ENCODE results near the gene RHEX.
"Not testable (repeated sequence)": the region's sequence is repeated elsewhere in the genome, so short reads cannot be mapped to it uniquely, and the experiment has no call there.

The RHEX gene

GRCh38 chr1:206064001-206064400 lies 11.0 kb downstream of the RHEX start:
- DNase-seq; POLR2A ChIA-PET; H3K9me3 ChIP-seq (ENCODE audit: control extremely low read depth in 1 of 5, control insufficient read depth in 4 of 5, insufficient read depth in 2 of 5, low read depth in 1 of 5, low read length in 4 of 5); H3K4me3 ChIP-seq (ENCODE audit: control insufficient read depth in 1 of 7, extremely low read depth in 1 of 7, insufficient read depth in 4 of 7, low read depth in 2 of 7, low read length in 6 of 7); CTCF ChIA-PET; H3K27ac ChIP-seq (ENCODE audit: insufficient read depth in 1 of 2, low read depth in 1 of 2, low read length in 2 of 2, poor library complexity in 1 of 2, severe bottlenecking in 2 of 2); H3K27me3 ChIP-seq (replicated peaks in 2 of 5; ENCODE audit: control insufficient read depth in 4 of 5, insufficient read depth in 5 of 5, low read length in 4 of 5): not testable (repeated sequence)
- WGBS (ENCODE audit: insufficient coverage): 94% methylated on average over 12 of the region's 35 CpGs
- Histone ChIP-seq H3K36me3 (ENCODE audit: control insufficient read depth in 4 of 4, insufficient read depth in 4 of 4, low read length in 3 of 4) (peaks cover 0 to 20% (median 12%) of the 10 kb centered on the region in 4 experiments), H3K4me1 (ENCODE audit: control extremely low read depth in 1 of 4, control insufficient read depth in 4 of 4, insufficient read depth in 4 of 4, low read length in 3 of 4) (peaks cover 4 to 52% (median 35%) of the 10 kb centered on the region in 4 experiments)

GRCh38 chr1:206064501-206064900 lies 11.5 kb downstream of the RHEX start:
- H3K4me1 ChIP-seq (ENCODE audit: control extremely low read depth in 1 of 4, control insufficient read depth in 4 of 4, insufficient read depth in 4 of 4, low read length in 3 of 4): peaks cover 4 to 49% (median 31%) of the 10 kb centered on the region in 4 experiments
- POLR2A ChIA-PET; H3K27ac ChIP-seq (ENCODE audit: insufficient read depth in 1 of 2, low read depth in 1 of 2, low read length in 2 of 2, poor library complexity in 1 of 2, severe bottlenecking in 2 of 2); H3K27me3 ChIP-seq (replicated peaks in 2 of 5; ENCODE audit: control insufficient read depth in 4 of 5, insufficient read depth in 5 of 5, low read length in 4 of 5); H3K4me3 ChIP-seq (ENCODE audit: control insufficient read depth in 1 of 7, extremely low read depth in 1 of 7, insufficient read depth in 4 of 7, low read depth in 2 of 7, low read length in 6 of 7); H3K9me3 ChIP-seq (ENCODE audit: control extremely low read depth in 1 of 5, control insufficient read depth in 4 of 5, insufficient read depth in 2 of 5, low read depth in 1 of 5, low read length in 4 of 5); DNase-seq; CTCF ChIA-PET: not testable (repeated sequence)
- 90% methylated on average over 12 of the region's 25 CpGs for WGBS (ENCODE audit: insufficient coverage)
- peaks cover 0 to 20% (median 12%) of the 10 kb centered on the region in 4 experiments for H3K36me3 ChIP-seq (ENCODE audit: control insufficient read depth in 4 of 4, insufficient read depth in 4 of 4, low read length in 3 of 4)

- H3K9me3 ChIP-seq (ENCODE audit: control extremely low read depth in 1 of 5, control insufficient read depth in 4 of 5, insufficient read depth in 2 of 5, low read depth in 1 of 5, low read length in 4 of 5): peaks cover 0 to 3% (median 0%) of the 10 kb centered on the region in 5 experiments
- DNase-seq: peak in 2 of 3 donors; percentile 41 to 60
- ChIA-PET POLR2A (no interaction called here), CTCF (interaction anchor here (1.4 kb wide), 1 partner anchor 10 kb away, joined by 3 read pairs; no protein-coding TSS in a partner anchor)
- peaks cover 0 to 15% (median 9%) of the 10 kb centered on the region in 4 experiments for H3K36me3 ChIP-seq (ENCODE audit: control insufficient read depth in 4 of 4, insufficient read depth in 4 of 4, low read length in 3 of 4)
- H3K4me1 ChIP-seq (ENCODE audit: control extremely low read depth in 1 of 4, control insufficient read depth in 4 of 4, insufficient read depth in 4 of 4, low read length in 3 of 4): peaks cover 4 to 41% (median 29%) of the 10 kb centered on the region in 4 experiments
- no peak overlapping the region for H3K27ac ChIP-seq (ENCODE audit: insufficient read depth in 1 of 2, low read depth in 1 of 2, low read length in 2 of 2, poor library complexity in 1 of 2, severe bottlenecking in 2 of 2)
- H3K27me3 ChIP-seq (replicated peaks in 2 of 5; ENCODE audit: control insufficient read depth in 4 of 5, insufficient read depth in 5 of 5, low read length in 4 of 5): no peaks in the 10 kb centered on the region
- 77% methylated on average over 4 of the region's 4 CpGs for WGBS (ENCODE audit: insufficient coverage)
- H3K4me3 ChIP-seq (ENCODE audit: control insufficient read depth in 1 of 7, extremely low read depth in 1 of 7, insufficient read depth in 4 of 7, low read depth in 2 of 7, low read length in 6 of 7): no peak overlapping the region
These were observed 12.7 kb downstream of the RHEX start for GRCh38 chr1:206065547-206066145.

- WGBS (ENCODE audit: insufficient coverage): 88% methylated on average over 5 of the region's 6 CpGs
- ChIA-PET POLR2A (no interaction called here), CTCF (interaction anchor here (0.9 to 1.5 kb wide), 5 partner anchors 11 to 1074 kb away, joined by 3 to 4 read pairs (median 3); no protein-coding TSS in a partner anchor)
- H3K36me3 ChIP-seq (ENCODE audit: control insufficient read depth in 4 of 4, insufficient read depth in 4 of 4, low read length in 3 of 4): peaks cover 0 to 13% (median 7%) of the 10 kb centered on the region in 4 experiments
- DNase-seq: peak in 2 of 3 donors; percentile 49 to 60
- H3K9me3 ChIP-seq (ENCODE audit: control extremely low read depth in 1 of 5, control insufficient read depth in 4 of 5, insufficient read depth in 2 of 5, low read depth in 1 of 5, low read length in 4 of 5): peaks cover 0 to 3% (median 0%) of the 10 kb centered on the region in 5 experiments
- H3K27ac ChIP-seq (ENCODE audit: insufficient read depth in 1 of 2, low read depth in 1 of 2, low read length in 2 of 2, poor library complexity in 1 of 2, severe bottlenecking in 2 of 2): no peak overlapping the region
- peaks cover 4 to 39% (median 31%) of the 10 kb centered on the region in 4 experiments for H3K4me1 ChIP-seq (ENCODE audit: control extremely low read depth in 1 of 4, control insufficient read depth in 4 of 4, insufficient read depth in 4 of 4, low read length in 3 of 4)
- H3K27me3 ChIP-seq (replicated peaks in 2 of 5; ENCODE audit: control insufficient read depth in 4 of 5, insufficient read depth in 5 of 5, low read length in 4 of 5): no peaks in the 10 kb centered on the region
- H3K4me3 ChIP-seq (ENCODE audit: control insufficient read depth in 1 of 7, extremely low read depth in 1 of 7, insufficient read depth in 4 of 7, low read depth in 2 of 7, low read length in 6 of 7): no peak overlapping the region
These were observed 13.7 kb downstream of the RHEX start for GRCh38 chr1:206066479-206067171.

GRCh38 chr1:206067486-206068227 lies 14.7 kb downstream of the RHEX start:
- ChIA-PET POLR2A (no interaction called here), CTCF (interaction anchor here (0.6 to 1.5 kb wide), 5 partner anchors 12 to 1075 kb away, joined by 3 to 4 read pairs (median 3); no protein-coding TSS in a partner anchor)
- Histone ChIP-seq H3K9me3 (ENCODE audit: control extremely low read depth in 1 of 5, control insufficient read depth in 4 of 5, insufficient read depth in 2 of 5, low read depth in 1 of 5, low read length in 4 of 5) (peaks cover 0 to 3% (median 0%) of the 10 kb centered on the region in 5 experiments), H3K27ac (ENCODE audit: insufficient read depth in 1 of 2, low read depth in 1 of 2, low read length in 2 of 2, poor library complexity in 1 of 2, severe bottlenecking in 2 of 2) (peak overlapping the region in 1 of 2 experiments; percentile 11), H3K4me3 (ENCODE audit: control insufficient read depth in 1 of 7, extremely low read depth in 1 of 7, insufficient read depth in 4 of 7, low read depth in 2 of 7, low read length in 6 of 7) (peak overlapping the region in 4 of 7 experiments; percentile 19 to 50 (median 26)), H3K4me1 (ENCODE audit: control extremely low read depth in 1 of 4, control insufficient read depth in 4 of 4, insufficient read depth in 4 of 4, low read length in 3 of 4) (peaks cover 4 to 39% (median 31%) of the 10 kb centered on the region in 4 experiments), H3K36me3 (ENCODE audit: control insufficient read depth in 4 of 4, insufficient read depth in 4 of 4, low read length in 3 of 4) (peaks cover 0 to 6% (median 3%) of the 10 kb centered on the region in 4 experiments), H3K27me3 (replicated peaks in 2 of 5; ENCODE audit: control insufficient read depth in 4 of 5, insufficient read depth in 5 of 5, low read length in 4 of 5) (no peaks in the 10 kb centered on the region)
- peak; percentile 22 to 71 (median 54) for DNase-seq
- WGBS (ENCODE audit: insufficient coverage): 30% methylated on average over 5 of the region's 8 CpGs

- no peaks in the 10 kb centered on the region for H3K27me3 ChIP-seq (replicated peaks in 2 of 5; ENCODE audit: control insufficient read depth in 4 of 5, insufficient read depth in 5 of 5, low read length in 4 of 5)
- DNase-seq: peak in 2 of 3 donors; percentile 33 to 35
- ChIA-PET CTCF (interaction anchor here (1.0 to 2.1 kb wide), 3 partner anchors 9 to 38 kb away, joined by 3 to 9 read pairs (median 6); no protein-coding TSS in a partner anchor), POLR2A (no interaction called here)
- no peaks in the 10 kb centered on the region for H3K9me3 ChIP-seq (ENCODE audit: control extremely low read depth in 1 of 5, control insufficient read depth in 4 of 5, insufficient read depth in 2 of 5, low read depth in 1 of 5, low read length in 4 of 5)
- peaks cover 0 to 3% (median 0%) of the 10 kb centered on the region in 4 experiments for H3K36me3 ChIP-seq (ENCODE audit: control insufficient read depth in 4 of 4, insufficient read depth in 4 of 4, low read length in 3 of 4)
- H3K4me1 ChIP-seq (ENCODE audit: control extremely low read depth in 1 of 4, control insufficient read depth in 4 of 4, insufficient read depth in 4 of 4, low read length in 3 of 4): peaks cover 4 to 39% (median 33%) of the 10 kb centered on the region in 4 experiments
- peak overlapping the region in 2 of 7 experiments; percentile 29 to 50 for H3K4me3 ChIP-seq (ENCODE audit: control insufficient read depth in 1 of 7, extremely low read depth in 1 of 7, insufficient read depth in 4 of 7, low read depth in 2 of 7, low read length in 6 of 7)
- WGBS (ENCODE audit: insufficient coverage): 0% methylated on average over 1 of the region's 1 CpG
- peak overlapping the region in 1 of 2 experiments; percentile 11 for H3K27ac ChIP-seq (ENCODE audit: insufficient read depth in 1 of 2, low read depth in 1 of 2, low read length in 2 of 2, poor library complexity in 1 of 2, severe bottlenecking in 2 of 2)
These were observed 15.3 kb downstream of the RHEX start for GRCh38 chr1:206068314-206068713.
